Erythroblast (primary cell): ENCODE measurements around the gene PYROXD2.

ENCODE experiments used
- DNase-seq, 2 experiments: peaks; one replicate each; lab custom pipeline; 2025; lab: John Stamatoyannopoulos, UW
- GATA1 ChIP-seq: IDR thresholded peaks from 2 replicates; pipeline ENCODE4 v1.6.1; 2011; ENCODE audit warnings: low read depth, mild to moderate bottlenecking, control low read depth, low read length, moderate library complexity
- POLR2A ChIP-seq: IDR thresholded peaks from 2 replicates; pipeline ENCODE4 v1.6.1; 2011; ENCODE audit warnings: mild to moderate bottlenecking, low read length

The PYROXD2 gene

DNA sequence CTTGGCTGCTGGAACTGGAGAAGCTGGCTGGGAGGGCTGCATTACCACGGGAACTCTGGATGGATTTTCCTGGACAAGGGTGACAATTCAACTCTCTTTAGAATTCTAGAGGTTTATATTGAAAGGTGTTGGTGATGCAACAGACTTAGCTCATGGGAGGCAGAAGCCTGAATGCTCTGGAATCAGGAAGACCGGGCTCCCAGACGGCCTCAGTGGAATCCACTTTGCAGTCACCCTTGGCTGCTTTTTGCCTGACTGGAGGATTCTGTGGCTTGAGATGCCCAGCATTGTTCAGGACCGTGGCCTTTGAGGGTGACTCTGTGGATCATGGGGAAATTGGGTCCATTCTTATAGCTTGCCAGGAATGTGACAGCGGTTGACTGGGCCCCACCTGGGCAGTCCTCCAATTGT, 32.3 kb downstream of the PYROXD2 start:
- no peak for DNase-seq
- TF ChIP-seq POLR2A: no peak
- TF ChIP-seq GATA1: no peak

DNA sequence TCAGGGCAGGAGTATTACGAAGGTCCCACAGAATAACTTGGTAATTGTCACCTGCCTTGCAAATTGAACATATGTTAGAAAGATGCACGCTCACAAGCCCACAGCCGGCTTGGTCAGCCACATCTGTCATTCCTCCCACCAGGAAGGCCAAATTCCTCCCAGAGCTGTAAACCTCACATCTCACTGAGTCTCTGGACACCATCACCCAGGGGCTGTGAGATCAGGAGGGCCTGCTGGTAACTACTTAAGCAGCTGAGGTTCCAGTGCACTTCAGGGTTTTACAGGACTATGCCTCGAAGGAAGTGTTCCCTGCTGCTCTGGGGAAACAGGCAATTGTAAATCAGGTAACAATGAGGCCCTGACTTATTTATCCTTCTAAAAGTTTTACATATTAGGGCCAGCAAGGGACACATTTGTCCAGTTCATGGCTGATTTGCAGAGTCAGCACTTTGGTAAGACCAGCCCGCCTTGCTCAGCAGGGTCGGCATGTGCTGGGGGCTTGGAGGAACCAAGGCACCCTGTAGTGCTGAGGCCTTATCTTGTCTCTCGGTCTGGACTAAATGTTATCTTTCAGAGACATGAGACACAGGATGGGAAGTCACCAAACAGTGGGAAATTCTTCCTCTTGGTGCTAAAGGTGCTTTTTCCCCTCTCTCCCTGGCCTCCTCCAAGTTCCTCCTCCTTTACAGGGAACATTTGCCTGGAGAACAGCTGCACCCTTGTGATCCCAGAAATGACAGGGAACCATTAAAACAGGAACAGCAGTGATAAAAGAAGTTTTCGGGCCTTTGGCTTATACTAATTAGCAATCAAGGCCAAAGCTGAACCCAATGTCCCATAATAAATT, 34.3 kb downstream of the PYROXD2 start:
- TF ChIP-seq POLR2A: no peak
- no peak for TF ChIP-seq GATA1
- DNase-seq: peak; percentile 25 to 51

DNA sequence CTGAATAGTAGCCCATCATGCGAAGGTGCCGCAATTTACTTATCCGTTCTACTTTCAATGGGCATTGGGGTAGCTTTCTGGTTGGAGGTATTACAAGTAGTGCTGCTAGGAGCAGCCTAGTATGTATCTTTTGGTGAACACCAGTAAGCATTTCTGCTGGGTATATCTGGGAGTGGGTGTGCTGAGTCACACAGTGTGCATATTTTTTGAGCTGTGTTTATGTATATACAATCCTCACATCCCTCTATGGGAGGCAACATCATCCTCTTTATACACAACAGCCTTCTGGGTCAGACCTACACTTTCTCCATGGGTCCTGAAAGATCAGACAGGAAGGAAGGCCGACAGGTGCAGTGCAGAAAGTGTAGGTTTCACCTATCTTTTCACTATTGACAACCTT, 36.3 kb downstream of the PYROXD2 start:
- no peak for TF ChIP-seq GATA1
- TF ChIP-seq POLR2A: no peak
- no peak for DNase-seq

DNA sequence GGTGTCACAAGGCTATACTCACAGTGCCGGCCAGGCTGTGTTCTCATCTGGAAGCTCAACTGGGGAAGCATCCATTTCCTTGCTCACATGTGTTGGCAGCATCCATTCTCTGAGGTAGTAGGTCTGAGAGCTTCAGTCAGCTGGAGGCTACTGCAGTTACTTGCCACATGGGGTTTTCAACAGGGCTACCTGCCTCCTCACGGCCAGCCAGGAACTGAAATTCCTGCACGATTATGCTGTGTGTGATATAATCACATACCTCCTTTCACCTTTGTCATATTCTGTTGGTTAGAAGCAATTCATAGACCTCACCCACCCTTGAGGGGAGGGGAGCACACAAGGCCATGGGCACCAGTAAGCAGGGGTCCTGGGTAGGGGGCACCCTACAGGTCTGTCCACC, 37.4 kb downstream of the PYROXD2 start:
- TF ChIP-seq GATA1 (no peak), POLR2A (no peak)

DNA sequence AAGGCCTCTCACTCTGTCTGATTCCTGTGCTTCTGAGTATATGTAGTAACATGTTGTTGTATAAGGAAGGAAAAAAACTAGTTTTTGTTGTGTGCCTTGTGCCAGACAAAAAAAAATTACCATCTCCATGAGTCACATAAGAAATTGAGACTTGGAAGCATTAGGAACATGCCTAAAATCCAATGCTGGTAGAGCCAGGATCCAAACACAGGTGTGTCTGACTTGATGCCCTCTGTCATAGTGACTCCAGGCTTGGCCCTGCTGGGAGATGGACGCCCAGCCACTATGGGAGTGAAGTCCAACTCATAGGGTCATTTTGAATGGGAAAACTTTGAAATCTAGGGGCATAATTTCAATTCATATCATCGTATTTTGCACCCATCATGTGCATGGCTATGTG, 38.0 kb downstream of the PYROXD2 start:
- no peak for DNase-seq
- TF ChIP-seq GATA1: no peak
- no peak for TF ChIP-seq POLR2A

More for the DNA sequence above, 37.4 kb downstream of the PYROXD2 start:
- no peak for DNase-seq

- no peak for DNase-seq
- no peak for TF ChIP-seq GATA1
- TF ChIP-seq POLR2A: no peak
Observed at GRCh38 chr10:98376485-98376884, 38.5 kb downstream of the PYROXD2 start.

DNA sequence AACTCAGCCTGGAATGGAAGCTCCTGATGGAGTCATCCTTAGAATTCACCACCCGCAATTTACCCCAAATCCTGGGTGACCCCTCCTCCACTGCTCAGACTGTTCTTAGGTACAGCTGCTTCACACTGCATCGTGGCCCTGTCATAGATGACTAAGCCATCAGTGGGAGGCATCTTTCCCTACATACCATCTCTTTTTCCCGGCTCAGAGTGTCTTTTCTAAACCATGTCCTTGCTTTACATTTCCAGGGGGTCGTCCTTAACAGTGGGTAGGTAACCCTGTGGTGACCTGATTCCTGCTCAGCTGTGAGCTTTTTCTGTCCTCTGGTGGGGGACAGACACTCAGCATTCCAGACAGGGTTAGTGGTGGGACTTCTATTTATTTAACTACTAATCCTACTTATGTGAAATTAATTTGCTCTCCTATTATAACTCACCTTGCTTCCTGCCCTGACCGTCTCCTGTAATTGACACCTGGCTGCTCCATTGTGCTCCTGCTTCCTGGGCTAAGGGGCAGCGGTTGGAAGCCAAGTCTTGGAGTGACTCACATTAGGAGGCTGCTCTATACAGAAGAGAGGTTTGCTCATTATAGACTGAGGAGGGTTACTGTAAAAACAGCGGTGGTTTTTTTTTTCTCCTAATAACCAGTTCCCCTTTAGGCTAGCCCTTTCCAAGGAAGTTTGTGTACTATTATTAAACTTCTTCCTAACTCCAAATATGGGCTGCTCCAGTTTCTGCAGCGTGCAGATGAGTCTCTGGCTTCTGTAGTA, 40.6 kb downstream of the PYROXD2 start:
- DNase-seq: no peak
- no peak for TF ChIP-seq POLR2A
- no peak for TF ChIP-seq GATA1

DNA sequence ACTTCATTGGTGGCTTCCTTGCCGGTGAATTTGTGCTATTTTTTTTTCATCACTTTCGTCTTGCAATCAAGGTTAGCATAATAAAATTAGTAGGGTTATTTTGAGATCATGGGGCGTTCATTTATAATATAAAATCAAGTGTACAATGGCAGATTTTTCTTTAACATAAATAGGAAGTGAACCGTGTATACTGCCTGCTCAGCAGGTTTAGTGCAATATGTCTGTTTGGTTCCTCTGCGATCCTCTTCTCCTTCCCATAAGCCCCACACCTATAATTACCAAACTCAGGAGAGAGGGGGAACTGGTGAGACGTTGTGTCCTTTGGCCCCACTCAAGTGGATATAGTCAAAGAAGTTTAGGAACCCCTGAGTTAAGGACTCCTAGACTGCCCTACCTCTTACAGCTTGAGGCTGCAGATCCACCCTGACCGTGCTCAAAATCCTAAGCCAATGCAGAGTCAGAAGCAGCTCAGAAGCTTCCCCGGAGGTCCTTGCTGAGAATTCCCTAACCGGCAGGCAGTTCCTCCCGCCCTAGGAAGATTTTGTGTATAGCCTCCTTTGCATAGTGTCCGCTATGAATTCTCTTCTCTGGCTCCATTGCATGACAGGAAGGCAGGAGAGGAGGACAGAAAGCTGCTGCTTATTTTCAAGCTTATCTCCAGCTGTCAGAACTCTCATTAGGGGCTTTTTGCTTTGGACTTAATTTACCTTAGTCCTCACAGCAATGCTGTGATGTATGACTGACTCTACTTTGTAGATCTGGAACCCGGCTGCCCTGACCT, 41.5 kb downstream of the PYROXD2 start:
- TF ChIP-seq POLR2A (no peak), GATA1 (no peak)
- no peak for DNase-seq

- DNase-seq: no peak
- TF ChIP-seq POLR2A (no peak), GATA1 (no peak)
Observed at GRCh38 chr10:98370831-98371820, 43.9 kb downstream of the PYROXD2 start.

- TF ChIP-seq GATA1 (no peak), POLR2A (no peak)
- DNase-seq: no peak
Observed at GRCh38 chr10:98369801-98370200, 45.2 kb downstream of the PYROXD2 start.

DNA sequence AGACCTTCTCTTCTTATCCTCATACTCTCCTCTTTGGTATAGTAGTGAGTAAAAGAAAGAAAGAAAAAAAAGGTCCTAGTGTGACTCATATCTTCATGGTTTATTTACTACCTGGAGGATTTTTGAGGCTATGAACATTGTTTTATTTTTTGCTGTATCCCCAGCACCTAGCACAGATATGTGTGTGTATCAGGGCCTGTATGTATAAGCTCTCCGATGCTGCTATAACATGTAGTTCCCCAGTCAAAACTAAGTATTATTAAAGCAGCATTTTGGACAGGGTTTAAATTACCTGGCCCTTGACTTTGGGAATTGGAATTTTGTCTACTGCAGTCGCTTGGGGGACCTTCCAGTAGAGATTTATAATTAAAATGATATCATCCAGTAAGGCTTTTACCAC, 46.3 kb downstream of the PYROXD2 start:
- no peak for DNase-seq

More for the DNA sequence above, 46.3 kb downstream of the PYROXD2 start:
- TF ChIP-seq POLR2A (no peak), GATA1 (no peak)
